H1 (cell line): Measurements from ENCODE around the gene CENPF. TPM values are rescaled to one million over a fixed set of nuclear protein-coding genes. Genes with fewer than 3 reads are reported as not detected.

ENCODE experiments used
- CTCF ChIA-PET: fragments of 300-600 bp; sonication (Branson Sonifier 250); formaldehyde crosslinking; loops from one replicate; lab custom pipeline; 2021; ENCODE audit not compliant: partially characterized antibody; lab: Charles Lee
- POLR2A ChIA-PET: fragments of 300-600 bp; sonication (Branson Sonifier 250); formaldehyde crosslinking; loops from one replicate; lab custom pipeline; 2021; ENCODE audit warnings: inconsistent platforms; ENCODE audit not compliant: partially characterized antibody; lab: Charles Lee
- DNase-seq, 2 experiments: peaks; one replicate each; pipeline versions ENCODE4 v3.0.0 to v3.0.0-alpha.2; 2010 to 2022; ENCODE audit warnings: low spot score in 2 of 2, low read depth in 1 of 2, mixed read lengths in 1 of 2
- FAIRE-seq: peaks from 2 replicates; lab custom pipeline; 2011; peaks lifted over from hg19 to GRCh38; lab: Jason Lieb, UNC
- H2AFZ ChIP-seq: 2 replicates; pipeline ENCODE4 v1.8.1; 2012; ENCODE audit warnings: low read length, inconsistent platforms
- H2AK5ac ChIP-seq: 2 replicates; pipeline ENCODE4 v1.6.1; 2013; ENCODE audit warnings: low read depth, low read length
- H2BK120ac ChIP-seq: replicated peaks from 2 replicates; pipeline ENCODE3; 2013; ENCODE audit warnings: low read depth, low read length, inconsistent platforms
- H2BK12ac ChIP-seq: 2 replicates; pipeline ENCODE4 v1.6.1; 2013; ENCODE audit warnings: low read depth, low read length
- H2BK15ac ChIP-seq: 2 replicates; pipeline ENCODE4 v1.6.1; 2013; ENCODE audit warnings: low read length
- H2BK20ac ChIP-seq: 2 replicates; pipeline ENCODE4 v1.6.1; 2013; ENCODE audit warnings: low read length
- H2BK5ac ChIP-seq: 2 replicates; pipeline ENCODE4 v1.6.1; 2013; ENCODE audit warnings: low read depth, low read length
- H3K14ac ChIP-seq: 2 replicates; pipeline ENCODE4 v1.6.1; 2013; ENCODE audit warnings: inconsistent platforms; ENCODE audit not compliant: insufficient read length
- H3K18ac ChIP-seq: 2 replicates; pipeline ENCODE4 v1.6.1; 2013; ENCODE audit warnings: low read length; ENCODE audit errors: extremely low read depth
- H3K23ac ChIP-seq: 2 replicates; pipeline ENCODE4 v1.6.1; 2013; ENCODE audit warnings: inconsistent platforms; ENCODE audit not compliant: insufficient read length
- H3K23me2 ChIP-seq: 2 replicates; pipeline ENCODE4 v1.6.1; 2013; ENCODE audit warnings: low read depth, low read length
- H3K27ac ChIP-seq: 2 replicates; pipeline ENCODE4 v1.6.1; 2011; ENCODE audit warnings: low read depth, low read length, inconsistent platforms
- H3K27me3 ChIP-seq, 4 experiments: replicated peaks in 1 of 4; 1 replicate in 1 of 4; 2 replicates in 3 of 4; pipeline versions ENCODE4 v1.6.1 to v1.8.1; 2011 to 2013; ENCODE audit warnings: low read length in 3 of 4, mild to moderate bottlenecking in 3 of 4, inconsistent platforms in 2 of 4, mixed read lengths in 2 of 4, moderate library complexity in 1 of 4; ENCODE audit not compliant: control insufficient read depth in 3 of 4, insufficient read depth in 3 of 4; ENCODE audit errors: extremely low read depth in 1 of 4
- H3K36me3 ChIP-seq, 4 experiments: 2 replicates each; pipeline versions ENCODE4 v1.6.1 to v1.8.1; 2011 to 2013; ENCODE audit warnings: mild to moderate bottlenecking in 4 of 4, low read length in 3 of 4, moderate library complexity in 2 of 4, control low read depth in 1 of 4, inconsistent platforms in 1 of 4; ENCODE audit not compliant: insufficient read depth in 4 of 4, control insufficient read depth in 2 of 4
- H3K4ac ChIP-seq: replicated peaks from 2 replicates; pipeline ENCODE3; 2013; ENCODE audit warnings: low read length, low read depth, mixed read lengths, inconsistent platforms; ENCODE audit not compliant: insufficient read length
- H3K4me1 ChIP-seq, 4 experiments: replicated peaks in 1 of 4; 1 replicate in 1 of 4; 2 replicates in 3 of 4; pipeline versions ENCODE4 v1.6.1 to v1.8.1; 2011 to 2013; ENCODE audit warnings: low read length in 3 of 4, inconsistent platforms in 2 of 4, mixed read lengths in 1 of 4; ENCODE audit not compliant: insufficient read depth in 4 of 4, control insufficient read depth in 3 of 4
- H3K4me2 ChIP-seq, 2 experiments: 2 replicates each; pipeline versions ENCODE4 v1.6.1 to v1.8.1; 2011 to 2013; ENCODE audit warnings: low read depth in 2 of 2, low read length in 2 of 2, control low read depth in 1 of 2, inconsistent platforms in 1 of 2, mild to moderate bottlenecking in 1 of 2; ENCODE audit not compliant: insufficient read depth in 1 of 2
- H3K4me3 ChIP-seq, 4 experiments: fragments of 200-600, 300-600 bp in 1 of 4; sonication (generic), shearing (Covaris generic), sonication (Bioruptor Twin) in 1 of 4; 2 replicates each; pipeline versions ENCODE4 v1.5.1 to v1.8.1; 2011 to 2016; ENCODE audit warnings: low read length in 4 of 4, low read depth in 3 of 4, control low read depth in 2 of 4, inconsistent platforms in 2 of 4, mild to moderate bottlenecking in 2 of 4, mixed read lengths in 1 of 4, moderate library complexity in 1 of 4; ENCODE audit not compliant: insufficient read depth in 2 of 4; ENCODE audit errors: extremely low read depth in 1 of 4
- H3K56ac ChIP-seq: replicated peaks from 2 replicates; pipeline ENCODE3; 2013; ENCODE audit warnings: low read depth, mild to moderate bottlenecking, mixed read lengths, low read length, inconsistent platforms; ENCODE audit not compliant: insufficient read length
- H3K79me1 ChIP-seq: 2 replicates; pipeline ENCODE4 v1.6.1; 2013; ENCODE audit warnings: low read depth, low read length, control low read depth
- H3K79me2 ChIP-seq, 2 experiments: 2 replicates each; pipeline versions ENCODE4 v1.6.1 to v1.8.1; 2012 to 2013; ENCODE audit warnings: low read length in 2 of 2, mild to moderate bottlenecking in 2 of 2, inconsistent platforms in 1 of 2; ENCODE audit not compliant: insufficient read depth in 2 of 2, control insufficient read depth in 1 of 2
- H3K9ac ChIP-seq, 4 experiments: replicated peaks in 1 of 4; 1 replicate in 1 of 4; 2 replicates in 3 of 4; pipeline versions ENCODE4 v1.6.1 to v1.8.1; 2011 to 2013; ENCODE audit warnings: low read depth in 3 of 4, low read length in 3 of 4, control low read depth in 2 of 4, mild to moderate bottlenecking in 2 of 4, moderate library complexity in 2 of 4, inconsistent platforms in 1 of 4; ENCODE audit errors: extremely low read depth in 1 of 4
- H3K9me3 ChIP-seq, 2 experiments: 2 replicates each; pipeline versions ENCODE4 v1.6.1 to v1.8.1; 2012 to 2013; ENCODE audit warnings: mild to moderate bottlenecking in 2 of 2, moderate library complexity in 2 of 2, control low read depth in 1 of 2, inconsistent platforms in 1 of 2, low read depth in 1 of 2, low read length in 1 of 2, mixed read lengths in 1 of 2; ENCODE audit not compliant: insufficient read depth in 2 of 2
- H4K20me1 ChIP-seq, 2 experiments: replicated peaks in 1 of 2; 2 replicates each; pipeline versions ENCODE3 to v1.8.1; 2011 to 2013; ENCODE audit warnings: inconsistent platforms in 2 of 2, low read length in 2 of 2, mild to moderate bottlenecking in 1 of 2; ENCODE audit not compliant: insufficient read depth in 2 of 2, control insufficient read depth in 1 of 2
- H4K5ac ChIP-seq: 2 replicates; pipeline ENCODE4 v1.6.1; 2013; ENCODE audit warnings: low read length, low read depth, mixed read lengths, inconsistent platforms; ENCODE audit not compliant: insufficient read length
- H4K8ac ChIP-seq: 2 replicates; pipeline ENCODE4 v1.8.0; 2013; ENCODE audit warnings: mild to moderate bottlenecking, moderate library complexity, low read length, inconsistent platforms; ENCODE audit not compliant: insufficient read depth; ENCODE audit errors: extremely low read depth
- H4K91ac ChIP-seq: replicated peaks from 2 replicates; pipeline ENCODE3; 2013; ENCODE audit warnings: low read length, mixed read lengths, inconsistent platforms; ENCODE audit not compliant: insufficient read length
- CHD1 ChIP-seq: IDR thresholded peaks from 2 replicates; pipeline ENCODE4 v1.6.1; 2012; ENCODE audit warnings: low read depth, low read length, improper control_type of control experiment
- CTBP2 ChIP-seq: IDR thresholded peaks from 2 replicates; pipeline ENCODE4 v1.7.0; 2011; ENCODE audit warnings: borderline replicate concordance, mild to moderate bottlenecking, moderate library complexity, mixed read lengths, low read length; ENCODE audit not compliant: insufficient read depth, insufficient read length
- EP300 ChIP-seq, 2 experiments: IDR thresholded peaks; 1 replicate in 1 of 2; 2 replicates in 1 of 2; pipeline ENCODE4 v1.6.1; 2011 to 2012; ENCODE audit warnings: low read depth in 2 of 2, low read length in 2 of 2, mild to moderate bottlenecking in 2 of 2, borderline replicate concordance in 1 of 2, inconsistent platforms in 1 of 2, moderate library complexity in 1 of 2
- GTF2F1 ChIP-seq: IDR thresholded peaks from 2 replicates; pipeline ENCODE4 v1.6.1; 2012; ENCODE audit warnings: low read depth, low read length, improper control_type of control experiment, borderline replicate concordance
- JUND ChIP-seq: IDR thresholded peaks from 2 replicates; pipeline ENCODE4 v1.6.1; 2011; ENCODE audit warnings: mild to moderate bottlenecking, improper control_type of control experiment, low read length
- POLR2AphosphoS5 ChIP-seq: IDR thresholded peaks from 2 replicates; pipeline ENCODE4 v1.6.1; 2011; ENCODE audit warnings: low read depth, low read length
- RBBP5 ChIP-seq: IDR thresholded peaks from 2 replicates; pipeline ENCODE4 v1.7.1; 2012; ENCODE audit warnings: low read depth, mild to moderate bottlenecking, inconsistent platforms, low read length, moderate library complexity, borderline replicate concordance
- RNF2 ChIP-seq: fragments of 200-900, 300-1000 bp; sonication (generic); IDR thresholded peaks from 2 replicates; pipeline ENCODE4 v1.7.1; 2016; ENCODE audit warnings: borderline replicate concordance, low read depth, mild to moderate bottlenecking, antibody characterized with exemption, low read length; ENCODE audit not compliant: poor library complexity, severe bottlenecking; ENCODE audit errors: missing control alignments
- YY1 ChIP-seq: IDR thresholded peaks from 2 replicates; pipeline ENCODE4 v1.6.1; 2011; ENCODE audit warnings: low read depth, mild to moderate bottlenecking, low read length
- WGBS, 2 experiments: shearing (Covaris generic) in 1 of 2; methylation state at CpG; one replicate each; pipeline versions ENCODE4 v1.1.6 to v1.1.7; 2013 to 2015; ENCODE audit warnings: low lambda C conversion rate in 2 of 2, mixed read lengths in 2 of 2, inconsistent platforms in 1 of 2, low coverage in 1 of 2, missing lambda C conversion rate in 1 of 2; ENCODE audit not compliant: insufficient replicate concordance in 2 of 2, insufficient coverage in 1 of 2, insufficient read length in 1 of 2; ENCODE audit errors: extremely low coverage in 1 of 2, missing lambda C conversion rate in 1 of 2; 5-methylcytosine and 5-hydroxymethylcytosine counted together
- polyA plus RNA-seq, 7 experiments: library from polyadenylated mRNA; depleted of rRNA in 3 of 7; stranded (reverse) in 5 of 7; unstranded in 2 of 7; fragments of >200 nt in 5 of 7; fragments of 200-250 nt in 2 of 7; gene quantifications; 1 replicate in 5 of 7; 2 replicates in 1 of 7; 4 replicates in 1 of 7; pipeline versions ENCODE4 v1.2.1 to v1.2.3, GENCODE V29; 2011 to 2013; ENCODE audit warnings: missing spikeins in 2 of 7, mixed read lengths in 2 of 7
- total RNA-seq: library from RNA; stranded (reverse); fragmentation: NEBNext Ultra II Directional; extraction: Animal tissue kit (Norgen Biotek cat#: 25700); gene quantifications from 2 replicates; pipeline ENCODE4 v1.2.1, GENCODE V29; 2021
- TF ChIP-seq, protein P1 (sequence below): IDR thresholded peaks from 2 replicates; pipeline ENCODE4 v1.6.1; 2011; ENCODE audit warnings: low read length, improper control_type of control experiment

The CENPF gene
- total and polyA plus RNA-seq, 2 of the 8 experiments (the other 6 are each of a cell fraction or from before 2014, with no cell fraction given) = 13.7 to 170 TPM

- H3K56ac ChIP-seq = no peak overlapping the region
- no peak overlapping the region for H3K4me3 ChIP-seq
- H3K79me1 ChIP-seq = peaks cover 5% of the 10 kb centered on the region
- no peak overlapping the region for H3K4me2 ChIP-seq
- H3K36me3 ChIP-seq = peaks cover 15 to 83% (median 53%) of the 10 kb centered on the region in 4 experiments
- no peak overlapping the region for H3K27ac ChIP-seq
- no peak overlapping the region for H3K9ac ChIP-seq
- 94% methylated on average over 6 of the region's 6 CpGs; no CpG with 5 or more reads in 1 of the 2 experiments for WGBS, 2 experiments
- no peak overlapping the region for H2BK20ac ChIP-seq
- H4K91ac ChIP-seq = no peak overlapping the region
- no peak overlapping the region for H4K8ac ChIP-seq
- H2BK15ac ChIP-seq = no peak overlapping the region
- H3K23me2 ChIP-seq = no peaks in the 10 kb centered on the region; the same call in 1 of the 2 replicates
- FAIRE-seq = no peak
- H3K4ac ChIP-seq = no peak overlapping the region
- peaks cover 0 to 22% of the 10 kb centered on the region in 2 experiments; a peak in 3 of 4 replicates for H3K79me2 ChIP-seq
- POLR2A ChIA-PET = no interaction called here
- no peak overlapping the region for H3K18ac ChIP-seq
- CTCF ChIA-PET = interaction anchor here (1.8 kb wide), 1 partner anchor 9 kb away, joined by 4 read pairs; no protein-coding TSS in a partner anchor
- no peak for DNase-seq
- H2BK120ac ChIP-seq = no peak overlapping the region
- H3K14ac ChIP-seq = no peak overlapping the region
- H4K5ac ChIP-seq = no peak overlapping the region
- H2BK5ac ChIP-seq = no peak overlapping the region
- peaks cover 4% of the 10 kb centered on the region in 2 experiments for H4K20me1 ChIP-seq
- no peak overlapping the region for H2BK12ac ChIP-seq
- H2AFZ ChIP-seq = no peak overlapping the region
- H3K4me1 ChIP-seq = no peaks in the 10 kb centered on the region
- no peaks in the 10 kb centered on the region for H3K9me3 ChIP-seq
- no peaks in the 10 kb centered on the region for H3K27me3 ChIP-seq
- H2AK5ac ChIP-seq = no peak overlapping the region
- no peak overlapping the region for H3K23ac ChIP-seq
- TF ChIP-seq POLR2AphosphoS5 (no peak), RBBP5 (no peak), CHD1 (no peak), RNF2 (no peak), YY1 (no peak), CTBP2 (no peak), JUND (no peak), GTF2F1 (no peak), EP300 (IDR thresholded peaks at IDR 0.05; ENCODE audit: borderline replicate concordance in 1 of 2, low read depth in 2 of 2, low read length in 2 of 2) (no peak)
- TF ChIP-seq, protein P1, sequence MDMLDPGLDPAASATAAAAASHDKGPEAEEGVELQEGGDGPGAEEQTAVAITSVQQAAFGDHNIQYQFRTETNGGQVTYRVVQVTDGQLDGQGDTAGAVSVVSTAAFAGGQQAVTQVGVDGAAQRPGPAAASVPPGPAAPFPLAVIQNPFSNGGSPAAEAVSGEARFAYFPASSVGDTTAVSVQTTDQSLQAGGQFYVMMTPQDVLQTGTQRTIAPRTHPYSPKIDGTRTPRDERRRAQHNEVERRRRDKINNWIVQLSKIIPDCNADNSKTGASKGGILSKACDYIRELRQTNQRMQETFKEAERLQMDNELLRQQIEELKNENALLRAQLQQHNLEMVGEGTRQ = no peak
Observed at GRCh38 chr1:214617843-214618242, 14.8 kb downstream of the CENPF start.
